Putamen (tissue), 1 donor: Measurements from ENCODE around the gene TMC2.
A peak's percentile ranks its signal among the peaks of the same experiment; 100 is the strongest.
"Not testable (repeated sequence)": the region's sequence is repeated elsewhere in the genome, so short reads cannot be mapped to it uniquely, and the experiment has no call there.

Source experiments
- DNase-seq: peaks from one replicate; pipeline ENCODE4 v3.0.0-alpha.2; 2016; ENCODE audit warnings: low spot score

Gene TMC2

DNA sequence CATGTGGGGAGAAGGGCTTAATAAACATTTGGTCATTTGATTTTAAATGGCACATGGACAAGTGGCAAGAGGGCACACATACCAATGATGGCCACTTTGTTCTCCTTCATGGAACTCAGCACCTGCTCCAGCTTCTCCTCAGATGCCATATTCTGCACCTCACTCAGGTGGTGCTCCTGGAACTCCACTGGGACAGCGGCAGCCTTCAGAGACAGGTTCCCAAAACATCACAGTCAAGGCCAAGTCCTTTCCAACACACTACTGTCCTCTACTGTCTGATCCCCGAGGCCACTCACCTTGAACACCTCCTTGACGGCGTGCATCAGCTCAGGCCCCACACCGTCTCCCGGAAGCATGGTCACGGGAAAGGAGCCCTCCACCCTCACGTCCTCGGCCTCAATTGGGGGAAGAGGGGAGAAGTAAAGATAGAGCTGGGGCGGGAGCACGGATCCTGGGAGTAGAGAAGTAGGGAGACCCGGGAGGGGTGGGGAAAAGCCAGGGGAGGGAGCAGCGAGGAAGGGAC, 127.1 kb downstream of the TMC2 start:
- no peak for DNase-seq

DNA sequence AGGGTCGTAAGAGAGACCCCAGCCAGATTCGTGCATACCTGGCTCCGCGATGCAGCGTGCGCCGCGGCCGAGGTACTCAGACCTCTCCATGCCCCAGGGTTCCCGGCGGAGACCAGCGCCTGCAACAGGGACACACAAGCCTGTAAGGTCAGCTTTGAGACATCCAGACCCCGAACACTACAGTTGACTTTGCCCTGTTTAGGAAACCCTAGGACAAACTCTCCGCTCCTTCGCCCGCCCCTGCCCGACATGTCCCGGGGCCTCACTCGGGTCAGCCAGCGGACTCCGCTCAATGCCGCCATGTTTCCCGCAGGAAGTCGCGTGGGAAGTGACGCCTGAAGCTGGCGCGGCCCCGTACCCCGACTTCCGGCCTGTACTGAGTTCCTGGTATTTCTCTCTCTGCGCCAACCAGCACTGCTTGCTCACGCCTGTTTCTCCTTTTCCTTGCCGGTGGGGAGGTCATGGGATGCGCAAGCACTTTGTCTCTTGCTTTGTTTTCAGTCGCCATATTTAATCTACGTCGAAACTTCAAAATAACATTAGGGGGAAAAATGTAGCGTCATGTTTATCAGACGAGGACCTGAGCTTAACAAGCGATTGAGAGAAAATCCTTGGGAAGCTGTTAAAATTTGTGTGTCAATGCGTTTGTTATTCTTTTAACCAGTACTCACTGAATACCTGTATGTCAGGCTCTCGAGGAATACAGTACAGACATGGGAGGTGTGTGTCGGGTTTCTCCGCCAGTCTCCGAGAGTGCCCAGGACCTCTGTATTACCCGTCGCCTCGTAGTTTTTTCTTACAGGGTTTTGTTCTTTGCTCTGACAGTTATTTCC, 127.7 kb downstream of the TMC2 start, which contains the start of gene IDH3B:
Gene IDH3B, minus strand, starts transcription at position 330 of the 833 bp plus-strand sequence. Its CDS starts 28 bp downstream, at position 302.
- peak; percentile 91 for DNase-seq

DNA sequence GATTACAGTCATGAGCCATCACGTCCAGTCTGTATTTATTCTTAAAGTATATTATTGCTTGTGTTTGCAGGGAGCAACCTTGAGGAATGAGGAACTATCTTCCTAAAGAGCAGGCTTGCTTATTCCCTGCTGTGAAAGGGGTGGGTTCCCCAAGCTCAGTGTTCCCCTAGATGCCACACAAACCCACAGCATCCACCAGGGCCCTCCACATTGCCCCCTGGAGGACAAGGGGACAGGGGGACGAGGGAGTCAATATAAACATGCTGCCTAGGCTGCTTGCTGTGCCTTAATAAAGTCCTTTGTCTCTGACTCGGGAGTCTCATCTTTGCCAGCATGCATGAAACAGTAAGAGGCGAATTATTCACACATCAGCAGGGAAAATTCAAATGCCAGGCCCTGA, 135.6 kb downstream of the TMC2 start:
- no peak for DNase-seq

DNA sequence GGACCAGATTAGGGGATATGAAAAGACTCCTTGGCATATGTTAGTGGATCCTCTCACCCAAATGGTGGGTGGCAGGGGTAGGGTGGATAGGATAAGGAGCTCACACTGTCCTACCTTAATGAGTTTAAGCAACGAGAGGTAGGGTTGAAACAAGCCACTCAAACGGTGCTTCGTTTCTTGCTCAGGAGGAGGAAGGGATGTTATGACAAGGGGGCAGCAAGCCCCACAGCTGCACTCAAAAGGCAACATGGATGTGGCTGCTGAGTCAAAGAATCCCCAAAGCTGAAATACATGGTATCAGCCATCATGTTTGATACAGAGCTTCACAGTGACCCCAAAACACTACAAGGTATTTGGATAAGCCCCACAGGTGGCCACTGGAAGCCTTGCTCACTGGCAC, 136.1 kb downstream of the TMC2 start:
- no peak for DNase-seq

DNA sequence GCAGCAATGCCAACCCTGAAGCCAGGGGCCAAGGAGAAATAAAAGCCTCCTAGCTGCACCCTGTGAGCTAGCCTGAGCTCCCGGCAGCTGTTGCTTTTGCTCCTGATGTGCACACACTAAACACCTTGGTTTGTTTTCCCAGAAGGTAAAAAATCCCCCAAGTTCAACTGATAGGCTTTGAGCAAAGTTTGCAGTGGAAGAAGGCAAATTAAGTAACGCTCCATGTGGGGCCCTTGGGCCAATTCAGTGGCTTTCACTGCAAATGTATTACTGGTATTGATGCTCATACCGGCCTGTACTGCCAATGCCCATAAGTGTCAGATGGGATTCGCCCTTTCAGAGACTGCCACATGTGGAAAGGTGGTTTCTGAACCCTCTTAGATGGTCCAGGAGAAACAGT, 137.1 kb downstream of the TMC2 start:
- DNase-seq: no peak

DNA sequence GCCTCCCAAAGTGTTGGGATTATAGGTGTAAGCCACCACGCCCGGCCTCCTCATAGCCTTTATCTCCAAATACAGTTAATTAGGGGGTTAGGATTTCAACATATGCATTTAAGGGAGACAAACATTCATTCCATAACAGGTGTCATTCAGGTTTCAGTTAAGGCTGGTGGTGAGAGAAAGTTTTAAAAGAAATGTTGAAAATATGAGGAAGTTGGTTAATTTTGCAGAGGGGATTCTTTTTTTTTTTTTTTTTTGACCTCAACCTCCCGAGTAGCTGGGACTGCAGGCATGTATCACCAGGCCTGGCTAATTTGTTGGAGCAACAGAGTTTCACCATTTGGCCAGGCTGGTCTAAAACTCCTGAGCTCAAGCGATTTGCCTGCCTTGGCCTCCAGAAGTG, 143.7 kb downstream of the TMC2 start:
- DNase-seq: no peak

DNA sequence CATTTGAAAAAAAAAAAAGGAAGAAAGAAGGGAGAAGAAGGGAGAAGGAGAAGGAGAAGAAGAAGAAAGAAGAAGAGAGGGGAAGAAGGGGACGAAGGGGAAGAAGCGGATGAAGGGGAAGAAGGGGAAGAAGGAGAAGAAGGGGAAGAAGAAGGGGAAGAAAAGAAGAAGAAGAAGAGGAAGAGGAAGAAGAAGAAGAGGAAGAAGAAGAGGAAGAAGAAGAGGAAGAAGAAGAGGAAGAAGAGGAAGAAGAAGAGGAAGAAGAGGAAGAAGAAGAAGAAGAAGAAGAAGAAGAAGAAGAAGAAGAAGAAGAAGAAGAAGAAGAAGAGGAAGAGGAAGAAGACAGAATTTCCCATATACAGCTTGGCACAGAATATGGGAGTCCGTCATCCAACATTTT, 145.7 kb downstream of the TMC2 start:
- not testable (repeated sequence) for DNase-seq

DNA sequence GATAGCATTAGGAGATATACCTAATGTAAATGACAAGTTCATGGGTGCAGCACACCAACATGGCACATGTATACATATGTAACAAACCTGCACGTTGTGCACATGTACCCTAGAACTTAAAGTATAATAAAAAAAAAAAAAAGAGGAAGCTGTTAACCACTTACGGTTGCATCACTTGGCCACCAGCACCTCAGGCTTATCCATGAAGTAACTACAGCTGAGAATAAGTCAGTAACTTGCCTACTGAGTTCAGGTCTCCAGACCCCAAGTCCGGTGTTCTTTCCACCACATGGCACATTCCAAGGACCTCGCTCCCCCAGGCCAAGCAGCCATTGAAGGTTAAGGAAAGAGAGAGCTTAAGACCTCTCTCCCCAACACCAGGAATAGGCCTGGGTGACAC, 148.4 kb downstream of the TMC2 start:
- not testable (repeated sequence) for DNase-seq

DNA sequence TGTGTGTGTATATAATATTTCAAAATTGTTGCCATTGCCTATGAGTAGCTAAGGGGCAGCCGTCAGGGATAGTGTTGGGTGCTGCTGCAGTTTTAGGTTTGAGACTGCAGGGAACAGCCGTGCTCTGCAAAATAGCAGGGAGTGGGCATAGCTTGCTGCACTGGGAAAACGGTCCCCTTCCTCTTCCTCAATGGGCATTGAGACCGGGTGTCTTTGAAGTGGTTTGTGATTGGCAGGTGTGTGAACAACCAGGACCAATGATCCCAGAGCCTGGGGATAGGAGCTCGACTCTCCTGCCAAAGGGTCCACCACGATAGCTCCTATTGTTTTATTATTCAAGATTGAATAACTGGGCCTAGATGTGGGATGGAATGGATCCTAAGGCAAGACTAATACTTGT, 151.1 kb downstream of the TMC2 start:
- no peak for DNase-seq

DNA sequence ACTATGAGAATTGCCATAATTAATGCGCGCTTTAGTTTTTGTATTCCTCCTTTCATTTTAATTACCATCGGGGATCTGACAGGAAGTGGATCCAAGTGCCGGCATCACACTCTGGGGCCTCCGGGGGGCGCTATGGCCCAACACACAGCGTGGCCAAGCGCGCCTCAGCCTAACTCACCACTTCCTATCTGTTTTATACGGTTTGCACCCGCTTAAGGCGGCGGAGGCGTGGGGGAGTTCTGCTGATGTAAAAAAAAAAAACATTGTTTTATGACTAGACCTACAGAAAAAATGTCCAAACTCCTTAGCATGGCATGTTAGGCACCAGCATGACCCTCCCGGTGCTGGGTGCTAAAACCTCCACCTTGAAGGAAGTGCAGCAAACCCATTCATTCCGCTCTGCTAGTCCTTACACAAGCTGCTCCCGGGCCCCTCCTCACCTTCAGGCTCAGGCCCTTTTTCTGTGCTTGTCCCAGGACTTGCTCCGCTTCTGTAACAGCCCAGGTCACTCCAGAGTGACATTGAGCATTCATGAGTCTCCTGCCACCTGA, 151.7 kb downstream of the TMC2 start:
- no peak for DNase-seq

DNA sequence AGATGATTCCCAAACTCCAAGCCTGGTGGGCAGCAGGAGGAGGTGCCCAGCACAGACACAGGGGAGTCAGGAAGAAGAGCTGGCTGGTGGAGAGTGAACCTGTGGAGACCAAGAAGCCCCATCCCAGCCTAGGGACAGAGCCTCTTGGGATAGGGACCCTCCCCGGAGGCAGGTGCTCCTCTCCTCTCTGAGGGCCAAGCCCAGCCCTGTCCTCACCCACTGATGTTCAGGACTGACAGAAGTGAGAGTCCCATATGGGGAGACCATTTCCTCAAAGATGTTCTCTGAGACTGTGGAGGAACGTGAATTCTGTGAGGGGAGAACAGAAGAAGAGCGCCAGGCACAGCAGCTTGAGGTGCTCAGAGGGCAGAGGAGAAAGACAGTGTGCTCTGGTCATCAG, 153.8 kb downstream of the TMC2 start:
- DNase-seq: no peak

DNA sequence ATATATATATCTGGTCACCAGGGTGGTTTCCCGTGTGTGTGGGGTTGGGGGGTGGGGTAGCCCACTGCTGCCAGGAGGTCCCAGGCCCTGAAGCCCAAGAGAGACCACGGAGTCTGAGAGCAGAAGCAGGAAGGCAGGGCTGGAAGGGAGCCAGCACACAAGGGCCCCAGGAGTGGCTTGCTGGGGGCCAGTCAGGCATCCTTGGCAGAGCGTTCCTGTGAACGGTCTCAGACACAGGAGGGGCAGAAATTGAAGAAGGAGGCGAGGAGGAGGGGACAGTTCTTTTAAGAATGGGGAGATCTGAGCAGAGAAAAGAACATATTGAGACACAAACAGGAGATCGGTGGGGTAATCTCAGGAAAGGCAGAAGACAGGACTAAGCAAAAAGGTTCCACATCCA, 154.3 kb downstream of the TMC2 start:
- no peak for DNase-seq

DNA sequence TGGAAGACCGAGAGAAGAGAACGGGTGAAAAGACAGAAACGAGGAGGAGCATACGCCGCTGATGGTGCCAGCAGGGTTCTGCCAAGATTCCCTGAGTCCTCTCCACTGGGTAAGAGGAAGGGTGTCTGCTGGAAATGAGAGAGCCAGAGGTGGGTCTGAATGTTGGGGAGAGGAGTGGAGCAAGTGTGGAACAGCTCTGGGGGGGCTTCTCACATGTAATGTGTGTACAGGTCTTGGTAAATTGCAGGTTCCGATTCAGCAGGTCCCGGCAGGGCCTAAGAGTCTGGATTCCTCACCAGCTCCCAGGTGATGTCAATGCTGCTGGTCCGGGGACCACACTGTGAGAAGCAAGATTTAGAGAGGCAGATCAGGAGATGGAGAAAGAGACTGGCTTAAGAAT, 154.8 kb downstream of the TMC2 start:
- no peak for DNase-seq
